GM21717 (cell line): ENCODE data around the gene STRN4.

Experiments used
- ATAC-seq: cut with Tn5 transposase; IDR thresholded peaks from one replicate; pipeline ENCODE4 v1.9.1; 2021; ENCODE audit warnings: mild to moderate bottlenecking, moderate library complexity; ENCODE audit not compliant: unreplicated experiment

STRN4 gene

DNA sequence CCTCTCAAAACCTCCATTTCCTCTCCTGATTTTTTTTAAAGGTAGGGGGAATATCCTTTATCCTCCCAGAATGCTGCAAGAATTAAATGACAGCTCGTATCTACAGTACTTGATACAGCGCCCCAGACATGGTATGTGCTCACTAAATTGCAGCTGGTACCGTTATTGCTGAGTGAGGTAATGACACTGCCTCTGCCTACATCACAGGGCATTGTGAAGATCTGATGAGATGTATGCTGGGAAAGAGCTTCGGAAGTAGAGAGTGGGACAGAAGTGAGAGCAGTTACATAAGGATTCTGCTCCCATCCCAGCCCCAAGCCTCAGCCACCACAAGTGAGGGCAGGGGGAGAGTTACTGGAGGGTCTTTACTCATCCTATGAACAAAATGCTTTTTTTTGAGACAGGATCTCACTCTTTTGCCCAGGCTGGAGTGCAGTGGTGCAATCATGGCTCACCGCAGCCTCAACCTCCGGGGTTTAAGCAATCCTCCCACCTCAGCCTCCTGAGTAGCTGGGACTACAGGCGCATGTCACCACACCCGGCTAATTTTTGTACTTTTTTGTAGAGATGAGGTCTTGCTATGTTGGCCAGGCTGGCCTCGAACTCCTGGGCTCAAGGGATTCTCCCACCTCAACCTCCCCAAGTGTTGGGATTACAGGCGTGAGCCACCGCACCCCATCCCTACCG lies 2.1 kb downstream of the STRN4 start:
- ATAC-seq = no peak

- ATAC-seq = no peak
Measured at GRCh38 chr19:46742926-46743480, 3.2 kb downstream of the STRN4 start.

- ATAC-seq = no peak
Measured at GRCh38 chr19:46741447-46741846, 4.8 kb downstream of the STRN4 start.

DNA sequence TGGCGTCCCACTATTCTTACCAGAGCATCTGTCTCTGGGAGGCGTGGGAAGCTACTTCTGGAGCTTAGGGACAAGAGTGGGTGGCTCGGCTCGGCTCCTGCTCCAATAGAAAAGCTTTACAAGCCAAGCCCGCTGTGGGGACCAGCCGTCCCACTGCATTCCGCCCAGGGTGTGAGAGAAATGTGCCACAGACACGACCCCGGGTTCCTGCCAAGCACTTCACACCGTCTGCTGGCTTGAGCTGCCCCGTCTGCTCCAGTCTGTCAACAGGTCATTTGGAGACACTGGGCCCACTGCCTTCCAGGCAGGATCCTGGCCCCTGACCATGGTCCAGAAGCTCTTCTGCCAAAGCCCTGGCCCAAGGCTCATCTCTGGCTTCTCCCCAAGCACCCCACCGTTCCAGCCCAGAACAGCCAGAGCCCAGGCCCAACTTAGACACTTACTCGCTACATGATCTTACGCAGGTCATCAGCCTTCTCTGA lies 6.9 kb downstream of the STRN4 start:
- ATAC-seq = no peak

DNA sequence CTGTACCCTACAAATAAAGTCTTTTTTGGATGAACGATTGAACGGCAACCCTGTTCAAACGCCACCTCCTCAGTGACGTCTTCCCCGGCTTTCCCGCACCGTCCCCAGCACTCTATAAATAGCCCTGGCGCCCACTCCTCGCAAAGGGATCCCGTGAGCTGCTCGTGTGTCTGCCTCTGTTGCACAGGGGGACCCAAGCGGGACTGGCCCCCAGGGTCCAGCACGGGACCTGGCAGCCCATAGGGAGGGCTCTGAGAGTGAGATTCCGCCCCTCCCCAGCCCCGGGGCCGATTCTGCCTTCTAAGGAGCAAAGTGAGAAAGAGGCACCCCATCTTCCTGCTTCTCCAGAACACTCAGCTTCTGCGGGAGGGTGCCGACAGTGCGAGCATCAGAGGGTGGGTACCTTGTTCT lies 8.5 kb downstream of the STRN4 start:
- ATAC-seq = no peak

GRCh38 chr19:46737298-46737654 lies 9.0 kb downstream of the STRN4 start:
- no peak for ATAC-seq

DNA sequence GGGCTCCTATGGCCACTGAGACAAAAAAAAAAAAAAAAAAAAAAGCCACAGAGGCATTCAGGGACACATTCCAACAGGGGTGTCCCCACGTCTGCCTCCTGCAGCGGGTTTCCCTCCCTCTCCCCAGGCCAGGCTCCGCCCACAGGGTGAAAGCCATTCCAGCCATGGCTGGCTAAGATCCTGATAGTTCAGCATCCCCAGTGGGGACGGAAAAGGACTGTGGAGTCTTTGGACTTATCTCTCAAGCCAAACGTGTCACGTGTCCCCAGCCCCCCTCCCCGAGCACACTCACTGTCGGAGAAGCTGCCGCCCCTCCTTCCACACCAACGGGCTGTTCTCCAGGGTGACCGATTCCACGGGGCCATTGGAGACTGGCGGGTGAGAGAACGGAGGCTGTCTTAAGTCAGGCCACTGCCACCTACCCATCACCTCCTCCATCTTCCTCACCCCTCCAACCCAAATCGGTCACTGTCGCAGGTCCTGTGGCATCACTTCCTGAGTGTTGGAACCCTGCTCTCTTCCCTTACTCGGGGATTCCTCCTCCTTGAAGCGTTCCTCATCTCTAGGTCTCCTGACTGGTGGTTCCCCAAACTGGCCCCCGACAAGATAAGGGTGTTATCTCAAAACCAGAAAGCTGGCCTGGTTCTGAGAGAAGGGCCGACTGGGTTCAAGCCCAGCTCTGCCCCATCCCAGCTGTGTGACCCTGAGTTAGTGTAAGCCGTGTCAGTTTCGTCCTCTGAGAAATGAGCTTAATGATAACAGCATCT lies 9.5 kb downstream of the STRN4 start:
- ATAC-seq = no peak

DNA sequence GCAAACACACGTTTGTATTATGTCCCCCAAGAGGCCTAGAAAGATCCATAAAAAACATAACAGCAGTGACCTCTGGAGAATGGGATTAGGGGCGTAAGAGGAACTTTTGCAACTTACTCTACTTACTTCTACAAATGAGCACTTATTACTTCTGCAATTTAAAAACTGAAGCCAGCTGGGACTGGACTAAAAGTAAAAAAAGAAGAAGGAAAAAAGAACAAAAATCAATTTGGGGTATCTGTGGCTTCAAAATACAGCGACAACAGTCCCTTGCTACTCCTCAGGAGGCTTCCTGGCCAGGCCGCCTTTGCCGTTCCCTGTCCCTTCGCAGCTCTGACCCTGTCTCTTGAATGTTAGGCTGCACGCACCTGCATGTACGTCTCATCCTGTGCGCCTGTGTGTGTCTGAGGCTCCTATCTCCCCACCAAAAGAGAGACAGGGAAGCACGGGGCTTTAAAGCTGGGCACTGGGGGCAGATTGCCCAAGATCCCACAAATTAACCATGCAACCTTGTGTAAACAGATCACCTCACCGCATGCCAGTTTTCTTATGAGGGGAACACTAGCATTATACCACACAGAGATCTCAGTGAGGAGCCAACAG lies 12.5 kb downstream of the STRN4 start:
- ATAC-seq = no peak

- no peak for ATAC-seq
Measured at GRCh38 chr19:46732966-46733689, 13.1 kb downstream of the STRN4 start.

- ATAC-seq = no peak
Measured at GRCh38 chr19:46732172-46732938, 13.9 kb downstream of the STRN4 start.

DNA sequence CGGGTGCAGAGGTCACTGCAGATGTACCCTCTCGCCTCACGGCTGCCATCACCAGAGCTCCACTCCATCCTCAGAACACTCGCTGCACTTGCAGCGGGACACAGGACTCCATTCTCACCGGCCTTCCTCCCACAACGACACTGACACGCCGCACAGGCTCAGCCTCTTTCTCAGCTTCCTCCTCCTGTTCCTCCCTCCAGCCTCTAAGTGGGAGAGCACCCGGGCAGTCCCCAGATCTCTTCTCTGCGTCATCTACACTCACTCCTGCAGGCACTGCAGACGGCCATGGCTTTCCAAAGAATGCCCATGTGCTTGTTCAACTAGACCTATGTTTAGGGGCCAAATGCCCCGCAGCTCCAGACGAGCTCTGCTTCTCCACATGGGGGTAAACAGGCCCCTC lies 14.7 kb downstream of the STRN4 start:
- ATAC-seq = no peak

- no peak for ATAC-seq
Measured at GRCh38 chr19:46731007-46731501, 15.2 kb downstream of the STRN4 start.

DNA sequence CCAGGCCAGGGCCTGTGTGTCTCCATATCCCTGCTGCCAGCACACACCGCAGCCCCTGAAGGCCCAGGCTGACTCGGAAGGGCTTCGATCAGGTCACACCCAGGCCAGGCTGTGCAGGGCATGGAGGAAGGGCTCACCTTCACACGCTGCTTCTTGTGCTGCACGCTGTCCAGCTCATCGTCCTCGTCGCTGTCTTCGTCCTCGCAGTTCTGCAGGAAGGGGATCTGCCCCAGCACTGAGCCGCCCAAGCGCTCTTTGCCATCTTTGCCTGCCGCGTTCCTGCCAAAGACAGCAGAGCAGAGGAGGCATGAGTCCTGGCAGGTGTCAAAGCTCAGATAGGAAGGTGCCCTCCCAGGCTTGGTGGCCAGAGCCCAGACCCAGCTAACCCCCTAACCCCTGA lies 15.7 kb downstream of the STRN4 start:
- ATAC-seq = no peak

DNA sequence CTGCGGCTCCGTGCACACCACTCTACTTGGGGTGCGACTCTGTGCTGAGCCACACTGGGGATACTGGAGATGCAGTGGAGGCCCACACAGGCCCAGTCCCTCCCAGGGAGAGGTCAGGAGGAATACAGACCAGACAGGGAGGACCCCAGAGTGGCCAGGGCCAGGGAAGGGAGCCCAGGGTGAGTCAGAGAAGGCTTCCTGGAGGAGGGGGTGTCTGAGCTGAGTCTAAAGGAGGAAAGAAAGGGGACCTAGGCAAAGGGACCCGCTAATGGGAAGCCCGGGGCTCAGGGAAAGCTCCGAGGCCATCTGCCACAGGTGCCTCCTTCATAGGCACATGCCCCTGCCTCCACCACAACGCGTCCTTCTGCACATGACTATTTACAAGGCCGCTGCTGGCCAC lies 16.1 kb downstream of the STRN4 start:
- ATAC-seq = no peak

DNA sequence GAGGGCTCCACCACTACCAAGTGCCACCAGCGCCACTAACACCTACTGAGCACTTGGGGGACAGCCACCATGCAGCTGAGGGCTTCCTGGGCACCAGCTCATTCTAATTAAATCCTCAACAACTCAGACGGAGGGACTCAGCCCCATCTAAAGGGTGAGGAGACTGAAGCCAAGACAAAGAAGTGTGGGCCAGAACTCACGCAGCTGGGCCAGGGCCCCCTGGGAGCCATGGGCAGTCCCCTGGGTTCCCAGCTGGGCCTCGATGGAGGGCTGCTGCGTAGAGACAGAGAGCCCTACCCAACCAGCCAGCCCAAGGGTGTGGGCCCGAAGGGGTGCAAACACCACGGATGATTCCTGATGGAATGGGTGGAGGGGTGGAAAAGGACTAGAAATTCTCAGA lies 16.6 kb downstream of the STRN4 start:
- ATAC-seq = no peak

- no peak for ATAC-seq
Measured at GRCh38 chr19:46728693-46729339, 17.4 kb downstream of the STRN4 start.

GRCh38 chr19:46728208-46728607 lies 18.0 kb downstream of the STRN4 start:
- ATAC-seq = no peak

GRCh38 chr19:46727757-46728156 lies 18.5 kb downstream of the STRN4 start:
- no peak for ATAC-seq

DNA sequence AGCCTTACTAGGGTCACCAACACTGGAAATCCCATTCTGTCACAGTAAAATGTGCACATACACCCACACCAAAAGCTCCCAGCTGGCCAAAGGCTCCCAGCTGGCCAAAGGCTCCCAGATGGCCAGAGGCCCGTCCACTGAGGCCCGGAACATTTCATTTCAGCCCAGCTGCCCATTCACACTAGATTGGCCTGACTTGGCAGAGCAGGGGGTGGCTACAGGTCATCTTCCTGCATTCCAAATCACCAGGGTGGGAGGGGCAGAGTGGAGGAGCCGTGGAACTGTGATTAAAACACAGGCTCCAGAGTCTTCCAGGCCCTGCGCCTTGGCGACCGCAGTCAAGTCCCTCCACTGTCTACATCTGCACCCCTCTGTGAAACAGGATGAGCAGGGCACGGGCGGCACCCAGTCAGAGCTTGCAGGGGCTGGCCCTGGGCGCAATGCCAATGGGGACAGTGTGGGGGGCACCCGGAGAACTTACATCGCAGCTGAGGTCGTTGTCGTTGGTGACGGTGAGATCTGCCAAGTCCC lies 19.2 kb downstream of the STRN4 start:
- no peak for ATAC-seq
